Neural progenitor cell (in vitro differentiated cells): Measurements from ENCODE around the gene MARCO. TPM values are rescaled to one million over a fixed set of nuclear protein-coding genes. Genes with fewer than 3 reads are reported as not detected.
"Not testable (repeated sequence)": the region's sequence is repeated elsewhere in the genome, so short reads cannot be mapped to it uniquely, and the experiment has no call there.

Experiments
- DNase-seq: peaks from one replicate; pipeline ENCODE4 v3.0.0-alpha.2; 2016; ENCODE audit warnings: low spot score
- H2AFZ ChIP-seq: fragments of 200-600 bp; sonication (generic); replicated peaks from 2 replicates; pipeline ENCODE4 v1.6.1; 2016; ENCODE audit warnings: antibody characterized with exemption
- H3F3A ChIP-seq: fragments of 200-600 bp; sonication (generic); 2 replicates; pipeline ENCODE4 v1.6.1; 2016; ENCODE audit warnings: antibody characterized with exemption, low read depth
- H3K27ac ChIP-seq: fragments of 200-600 bp; sonication (generic); 2 replicates; pipeline ENCODE4 v1.5.1; 2016; ENCODE audit warnings: mild to moderate bottlenecking
- H3K27me3 ChIP-seq: fragments of 200-600 bp; sonication (generic); 2 replicates; pipeline ENCODE4 v1.6.1; 2016; ENCODE audit warnings: mild to moderate bottlenecking, moderate library complexity
- H3K36me3 ChIP-seq: fragments of 200-600 bp; sonication (generic); 2 replicates; pipeline ENCODE4 v1.5.1; 2016
- H3K4me1 ChIP-seq: fragments of 200-600 bp; sonication (generic); 2 replicates; pipeline ENCODE4 v1.6.1; 2016; ENCODE audit warnings: mixed run types
- H3K4me2 ChIP-seq: fragments of 200-600 bp; sonication (generic); 2 replicates; pipeline ENCODE4 v1.6.1; 2016
- H3K4me3 ChIP-seq: fragments of 200-600 bp; sonication (generic); 2 replicates; pipeline ENCODE4 v1.5.1; 2016
- H3K79me2 ChIP-seq: fragments of 200-600 bp; sonication (generic); 2 replicates; pipeline ENCODE4 v1.6.1; 2016; ENCODE audit warnings: low read depth
- H3K9ac ChIP-seq: fragments of 200-600 bp; sonication (generic); 2 replicates; pipeline ENCODE4 v1.6.1; 2016
- H3K9me3 ChIP-seq: fragments of 200-600 bp; sonication (generic); 2 replicates; pipeline ENCODE4 v1.5.1; 2016; ENCODE audit warnings: low read depth
- H4K20me1 ChIP-seq: fragments of 200-600 bp; sonication (generic); 2 replicates; pipeline ENCODE4 v1.6.1; 2016; ENCODE audit warnings: low read depth
- H3K27ac Mint-ChIP-seq: 3 replicates; pipeline ENCODE4 v1.8.0; 2021; ENCODE audit warnings: mixed read lengths
- H3K27me3 Mint-ChIP-seq: 2 replicates; pipeline ENCODE4 v1.8.0; 2022; ENCODE audit warnings: low read depth, mild to moderate bottlenecking, inconsistent platforms, moderate library complexity, mixed read lengths; ENCODE audit not compliant: insufficient read depth
- H3K36me3 Mint-ChIP-seq: 3 replicates; pipeline ENCODE4 v1.8.0; 2021; ENCODE audit warnings: mixed read lengths
- H3K4me1 Mint-ChIP-seq: 3 replicates; pipeline ENCODE4 v1.8.0; 2021; ENCODE audit warnings: mixed read lengths
- H3K4me3 Mint-ChIP-seq: 3 replicates; pipeline ENCODE4 v1.8.0; 2021; ENCODE audit warnings: mild to moderate bottlenecking, moderate library complexity, mixed read lengths
- H3K9me3 Mint-ChIP-seq: 3 replicates; pipeline ENCODE4 v1.8.0; 2020; ENCODE audit warnings: mixed read lengths
- EZH2 ChIP-seq: fragments of 200-600 bp; sonication (generic); IDR thresholded peaks from 2 replicates; pipeline ENCODE4 v1.6.1; 2017; ENCODE audit warnings: antibody characterized with exemption, mild to moderate bottlenecking, moderate library complexity
- EZH2phosphoT487 ChIP-seq: fragments of 200-600 bp; sonication (generic); IDR thresholded peaks from 2 replicates; pipeline ENCODE4 v1.6.1; 2017; ENCODE audit warnings: antibody characterized with exemption
- total RNA-seq: library from RNA; depleted of rRNA; stranded (reverse); fragments of >200 nt; gene quantifications from 2 replicates; pipeline ENCODE4 v1.2.3, GENCODE V29; 2015; ENCODE audit warnings: low replicate concordance
- TF ChIP-seq, protein P1 (sequence below): fragments of 200-600 bp; sonication (generic); IDR thresholded peaks from 2 replicates; pipeline ENCODE4 v1.5.1; 2017; ENCODE audit warnings: antibody characterized with exemption, mild to moderate bottlenecking

Gene MARCO
- total RNA-seq, 1 donor from 2014 or later = not detected

- Histone ChIP-seq H3K79me2 (no peaks in the 10 kb centered on the region), H3K4me2 (no peak overlapping the region), H3K4me1 (no peaks in the 10 kb centered on the region), H2AFZ (no peak overlapping the region), H3K36me3 (no peaks in the 10 kb centered on the region), H3K9ac (no peak overlapping the region), H3K4me3 (no peak overlapping the region), H4K20me1 (no peaks in the 10 kb centered on the region), H3K27me3 (no peaks in the 10 kb centered on the region), H3F3A (no peaks in the 10 kb centered on the region), H3K9me3 (no peaks in the 10 kb centered on the region), H3K27ac (no peak overlapping the region)
- no peaks in the 10 kb centered on the region for H3K36me3 Mint-ChIP-seq
- TF ChIP-seq, protein P1, sequence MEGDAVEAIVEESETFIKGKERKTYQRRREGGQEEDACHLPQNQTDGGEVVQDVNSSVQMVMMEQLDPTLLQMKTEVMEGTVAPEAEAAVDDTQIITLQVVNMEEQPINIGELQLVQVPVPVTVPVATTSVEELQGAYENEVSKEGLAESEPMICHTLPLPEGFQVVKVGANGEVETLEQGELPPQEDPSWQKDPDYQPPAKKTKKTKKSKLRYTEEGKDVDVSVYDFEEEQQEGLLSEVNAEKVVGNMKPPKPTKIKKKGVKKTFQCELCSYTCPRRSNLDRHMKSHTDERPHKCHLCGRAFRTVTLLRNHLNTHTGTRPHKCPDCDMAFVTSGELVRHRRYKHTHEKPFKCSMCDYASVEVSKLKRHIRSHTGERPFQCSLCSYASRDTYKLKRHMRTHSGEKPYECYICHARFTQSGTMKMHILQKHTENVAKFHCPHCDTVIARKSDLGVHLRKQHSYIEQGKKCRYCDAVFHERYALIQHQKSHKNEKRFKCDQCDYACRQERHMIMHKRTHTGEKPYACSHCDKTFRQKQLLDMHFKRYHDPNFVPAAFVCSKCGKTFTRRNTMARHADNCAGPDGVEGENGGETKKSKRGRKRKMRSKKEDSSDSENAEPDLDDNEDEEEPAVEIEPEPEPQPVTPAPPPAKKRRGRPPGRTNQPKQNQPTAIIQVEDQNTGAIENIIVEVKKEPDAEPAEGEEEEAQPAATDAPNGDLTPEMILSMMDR = no peak
- no peak for TF ChIP-seq EZH2
- TF ChIP-seq EZH2phosphoT487 = no peak
- no peak for DNase-seq
- H3K27me3 Mint-ChIP-seq = peaks cover 2% of the 10 kb centered on the region
- no peak overlapping the region for H3K27ac Mint-ChIP-seq
- H3K9me3 Mint-ChIP-seq = no peaks in the 10 kb centered on the region
- no peaks in the 10 kb centered on the region for H3K4me1 Mint-ChIP-seq
- no peak overlapping the region for H3K4me3 Mint-ChIP-seq
Observed at GRCh38 chr2:118940486-118941120, 1.4 kb upstream of the MARCO start.

GRCh38 chr2:118943286-118943685 is 1.3 kb downstream of the MARCO start:
- Histone ChIP-seq H3K4me3 (no peak overlapping the region), H3K4me2 (no peak overlapping the region), H3K9ac (no peak overlapping the region), H2AFZ (no peak overlapping the region), H3K27me3 (no peaks in the 10 kb centered on the region), H3K79me2 (no peaks in the 10 kb centered on the region), H3K27ac (no peak overlapping the region), H3K4me1 (no peaks in the 10 kb centered on the region), H3K36me3 (no peaks in the 10 kb centered on the region), H3F3A (no peaks in the 10 kb centered on the region), H3K9me3 (no peaks in the 10 kb centered on the region), H4K20me1 (no peaks in the 10 kb centered on the region)
- no peak overlapping the region for H3K27ac Mint-ChIP-seq
- no peak overlapping the region for H3K4me3 Mint-ChIP-seq
- DNase-seq = no peak
- H3K27me3 Mint-ChIP-seq = peaks cover 5% of the 10 kb centered on the region
- H3K4me1 Mint-ChIP-seq = no peaks in the 10 kb centered on the region
- TF ChIP-seq, protein P1 = no peak
- no peak for TF ChIP-seq EZH2phosphoT487
- TF ChIP-seq EZH2 = no peak
- H3K9me3 Mint-ChIP-seq = no peaks in the 10 kb centered on the region
- no peaks in the 10 kb centered on the region for H3K36me3 Mint-ChIP-seq

- no peaks in the 10 kb centered on the region for H4K20me1 ChIP-seq
- H3K4me3 ChIP-seq = no peak overlapping the region
- no peaks in the 10 kb centered on the region for H3F3A ChIP-seq
- no peak overlapping the region for H3K27ac ChIP-seq
- H3K79me2 ChIP-seq = no peaks in the 10 kb centered on the region
- TF ChIP-seq EZH2phosphoT487 (no peak), EZH2 (no peak)
- TF ChIP-seq, protein P1 = no peak
- H3K36me3 ChIP-seq = no peaks in the 10 kb centered on the region
- Mint-ChIP-seq H3K27me3 (peaks cover 4% of the 10 kb centered on the region), H3K9me3 (no peaks in the 10 kb centered on the region), H3K4me1 (no peaks in the 10 kb centered on the region), H3K36me3 (no peaks in the 10 kb centered on the region), H3K27ac (no peak overlapping the region), H3K4me3 (no peak overlapping the region)
- no peak overlapping the region for H3K9ac ChIP-seq
- H3K27me3 ChIP-seq = no peaks in the 10 kb centered on the region
- H3K4me1 ChIP-seq = no peaks in the 10 kb centered on the region
- H3K4me2 ChIP-seq = no peak overlapping the region
- no peak for DNase-seq
- no peak overlapping the region for H2AFZ ChIP-seq
- H3K9me3 ChIP-seq = no peaks in the 10 kb centered on the region
Observed at GRCh38 chr2:118945881-118946280, 3.9 kb downstream of the MARCO start.

GRCh38 chr2:118948266-118948665 is 6.3 kb downstream of the MARCO start:
- not testable (repeated sequence) for H2AFZ ChIP-seq, H3K36me3 ChIP-seq, DNase-seq, H3K9me3 ChIP-seq, H3F3A ChIP-seq, H3K27ac Mint-ChIP-seq, H3K36me3 Mint-ChIP-seq, H3K4me1 Mint-ChIP-seq, H4K20me1 ChIP-seq, H3K9ac ChIP-seq, H3K4me3 Mint-ChIP-seq, H3K4me2 ChIP-seq, H3K4me3 ChIP-seq, H3K27ac ChIP-seq, H3K4me1 ChIP-seq, H3K79me2 ChIP-seq, H3K27me3 ChIP-seq, H3K9me3 Mint-ChIP-seq, H3K27me3 Mint-ChIP-seq
